Osteoblast (primary cell): ENCODE measurements around the gene TMEM167A. TPM values are rescaled to one million over a fixed set of nuclear protein-coding genes. Genes with fewer than 3 reads are reported as not detected.

ENCODE experiments used
- DNase-seq: peaks from one replicate; pipeline ENCODE4 v3.0.0; 2011; ENCODE audit warnings: low spot score, mixed read lengths; ENCODE audit not compliant: insufficient read length; ENCODE audit errors: missing footprints
- H2AFZ ChIP-seq: 2 replicates; pipeline ENCODE4 v1.6.0; 2011; ENCODE audit warnings: mild to moderate bottlenecking, low read length
- H3K27ac ChIP-seq: 2 replicates; pipeline ENCODE4 v1.5.1; 2011; ENCODE audit warnings: mild to moderate bottlenecking, low read depth, low read length, moderate library complexity
- H3K27me3 ChIP-seq: 2 replicates; pipeline ENCODE4 v1.6.0; 2012; ENCODE audit warnings: mild to moderate bottlenecking, control low read depth, inconsistent platforms, low read length, moderate library complexity; ENCODE audit not compliant: insufficient read depth
- H3K36me3 ChIP-seq: 2 replicates; pipeline ENCODE4 v1.5.1; 2011; ENCODE audit warnings: mild to moderate bottlenecking, low read length, control low read depth, moderate library complexity; ENCODE audit not compliant: insufficient read depth
- H3K4me1 ChIP-seq: 2 replicates; pipeline ENCODE4 v1.5.1; 2011; ENCODE audit warnings: mild to moderate bottlenecking, low read length, control low read depth, moderate library complexity; ENCODE audit not compliant: insufficient read depth
- H3K4me2 ChIP-seq: 2 replicates; pipeline ENCODE4 v1.6.0; 2011; ENCODE audit warnings: mild to moderate bottlenecking, low read length; ENCODE audit not compliant: insufficient read depth
- H3K4me3 ChIP-seq: fragments of 200-600 bp; sonication (generic); 3 replicates; pipeline ENCODE4 v1.5.1; 2012; ENCODE audit warnings: mild to moderate bottlenecking, low read length, inconsistent platforms; ENCODE audit not compliant: insufficient read depth
- H3K79me2 ChIP-seq: 2 replicates; pipeline ENCODE4 v1.6.0; 2012; ENCODE audit warnings: mild to moderate bottlenecking, low read length, control low read depth, inconsistent platforms; ENCODE audit not compliant: insufficient read depth
- H3K9me3 ChIP-seq: 2 replicates; pipeline ENCODE4 v1.5.1; 2011; ENCODE audit warnings: low read depth, low read length, control low read depth
- H4K20me1 ChIP-seq: 2 replicates; pipeline ENCODE4 v1.6.0; 2012; ENCODE audit warnings: mild to moderate bottlenecking, low read length, control low read depth; ENCODE audit not compliant: insufficient read depth
- CTCF ChIP-seq: IDR thresholded peaks from 2 replicates; pipeline ENCODE4 v1.5.1; 2011; ENCODE audit warnings: mild to moderate bottlenecking, low read depth, low read length, moderate library complexity; ENCODE audit errors: extremely low read depth
- total RNA-seq: library from RNA; depleted of rRNA; stranded (reverse); fragments of >200 nt; gene quantifications from 2 replicates; pipeline ENCODE4 v1.2.3, GENCODE V29; 2012

TMEM167A gene
- total RNA-seq, 1 donor, result 54.6 TPM

GRCh38 chr5:83090169-83090568, 13.0 kb upstream of the TMEM167A start:
- Histone ChIP-seq H4K20me1 (no peaks in the 10 kb centered on the region), H3K9me3 (no peaks in the 10 kb centered on the region), H3K79me2 (peaks cover 3% of the 10 kb centered on the region), H2AFZ (no peak overlapping the region), H3K27ac (no peak overlapping the region), H3K4me3 (no peak overlapping the region), H3K4me1 (no peaks in the 10 kb centered on the region), H3K36me3 (no peaks in the 10 kb centered on the region), H3K4me2 (no peak overlapping the region), H3K27me3 (no peaks in the 10 kb centered on the region)
- TF ChIP-seq CTCF, result no peak
- DNase-seq, result no peak

GRCh38 chr5:83085106-83085505, 7.9 kb upstream of the TMEM167A start:
- Histone ChIP-seq H3K27me3 (no peaks in the 10 kb centered on the region), H3K4me3 (no peak overlapping the region), H3K27ac (no peak overlapping the region), H3K4me1 (no peaks in the 10 kb centered on the region), H2AFZ (no peak overlapping the region), H4K20me1 (no peaks in the 10 kb centered on the region), H3K36me3 (no peaks in the 10 kb centered on the region), H3K4me2 (no peak overlapping the region), H3K79me2 (peaks cover 3% of the 10 kb centered on the region), H3K9me3 (no peaks in the 10 kb centered on the region)
- no peak for TF ChIP-seq CTCF
- DNase-seq, result no peak

- TF ChIP-seq CTCF, result no peak
- no peak overlapping the region for H3K4me3 ChIP-seq
- no peaks in the 10 kb centered on the region for H3K79me2 ChIP-seq
- no peaks in the 10 kb centered on the region for H4K20me1 ChIP-seq
- no peak overlapping the region for H3K27ac ChIP-seq
- H3K4me2 ChIP-seq, result no peak overlapping the region
- H3K4me1 ChIP-seq, result no peaks in the 10 kb centered on the region
- no peak overlapping the region for H2AFZ ChIP-seq
- DNase-seq, result no peak
- no peaks in the 10 kb centered on the region for H3K9me3 ChIP-seq
- no peaks in the 10 kb centered on the region for H3K36me3 ChIP-seq
- H3K27me3 ChIP-seq, result no peaks in the 10 kb centered on the region
These were observed 7.1 kb upstream of the TMEM167A start for GRCh38 chr5:83084336-83084735.

- H3K4me1 ChIP-seq, result peaks cover 5% of the 10 kb centered on the region
- no peak overlapping the region for H2AFZ ChIP-seq
- no peak for TF ChIP-seq CTCF
- H3K4me2 ChIP-seq, result no peak overlapping the region
- H3K27me3 ChIP-seq, result no peaks in the 10 kb centered on the region
- no peaks in the 10 kb centered on the region for H3K36me3 ChIP-seq
- no peak overlapping the region for H3K27ac ChIP-seq
- H3K9me3 ChIP-seq, result no peaks in the 10 kb centered on the region
- H3K79me2 ChIP-seq, result peaks cover 7% of the 10 kb centered on the region
- no peaks in the 10 kb centered on the region for H4K20me1 ChIP-seq
- H3K4me3 ChIP-seq, result no peak overlapping the region
- DNase-seq, result no peak
These were observed 5.6 kb upstream of the TMEM167A start for GRCh38 chr5:83082750-83083149.
